Measurements from ENCODE around the gene LRRC10B. TPM values are rescaled to one million over a fixed set of nuclear protein-coding genes. Genes with fewer than 3 reads are reported as not detected.

LRRC10B gene
- total RNA-seq, 1 experiment from 2014 or later: not detected

- no peak overlapping the region for H2AFZ ChIP-seq (ENCODE audit: low read depth, low read length, poor library complexity, severe bottlenecking)
- DNase-seq (ENCODE audit: low read depth, low spot score): peak; percentile 34
- intact Hi-C loops (cut with micrococcal nuclease): no loop called here
These were observed 43.1 kb downstream of the LRRC10B start for GRCh38 chr11:61551634-61552033.

More at GRCh38 chr11:61551634-61552033, 43.1 kb downstream of the LRRC10B start:
- ChIA-PET CTCF (interaction anchor here (0.9 kb wide), 1 partner anchor 15 kb away, joined by 3 read pairs; no protein-coding TSS in a partner anchor), POLR2A (no interaction called here), RAD21 (ENCODE audit: low non-redundant PET in 1 of 2, low total read pairs in 2 of 2, uncharacterized antibody in 2 of 2, unreplicated experiment in 2 of 2) (no interaction called here)
- Histone ChIP-seq H3K9ac (ENCODE audit: low read length) (peak overlapping the region; percentile 38), H3K9me3 (ENCODE audit: control insufficient read depth in 1 of 2, insufficient read depth in 1 of 2, low read depth in 1 of 2, low read length in 2 of 2) (no peaks in the 10 kb centered on the region), H3K27ac (ENCODE audit: low read depth, low read length) (peak overlapping the region; percentile 43; the same call in 1 of the 2 replicates), H3K4me2 (ENCODE audit: low read length) (peak overlapping the region; percentile 65), H3K9me2 (ENCODE audit: insufficient read depth) (no peaks in the 10 kb centered on the region), H4K20me1 (ENCODE audit: insufficient read depth) (no peaks in the 10 kb centered on the region), H3K27me3 (ENCODE audit: insufficient read depth, low read length) (no peaks in the 10 kb centered on the region), H3K36me3 (ENCODE audit: control insufficient read depth in 1 of 2, insufficient read depth in 2 of 2, low read length in 2 of 2) (no peaks in the 10 kb centered on the region), H3K4me1 (ENCODE audit: control insufficient read depth in 1 of 2, insufficient read depth in 2 of 2, low read length in 2 of 2) (peaks cover 12 to 35% of the 10 kb centered on the region in 2 experiments), H3K79me2 (ENCODE audit: insufficient read depth, low read length) (no peaks in the 10 kb centered on the region), H3K4me3 (replicated peaks in 1 of 2; ENCODE audit: low read depth in 1 of 2, low read length in 2 of 2) (peak overlapping the region in 1 of 2 experiments; percentile 32; a peak in 3 of 4 replicates)
- peak; percentile 89 for ATAC-seq
- TF ChIP-seq CBX3 (IDR thresholded peaks at IDR 0.05; ENCODE audit: low read depth) (no peak), CTCF (IDR thresholded peaks at IDR 0.05 in 2 of 3, conservative IDR thresholded peaks at IDR 0.05 in 1 of 3; ENCODE audit: borderline replicate concordance in 1 of 3, insufficient read depth in 1 of 3, low read depth in 2 of 3, low read length in 2 of 3) (no peak), ZNF274 (IDR thresholded peaks at IDR 0.05; ENCODE audit: low read depth, low read length) (no peak), SP1 (IDR thresholded peaks at IDR 0.05; ENCODE audit: low read depth) (no peak), ELF1 (IDR thresholded peaks at IDR 0.05; ENCODE audit: borderline replicate concordance, low read depth) (no peak), EZH2 (IDR thresholded peaks at IDR 0.05) (no peak), ZFX (IDR thresholded peaks at IDR 0.05) (no peak), EGR1 (IDR thresholded peaks at IDR 0.05; ENCODE audit: low read depth) (peak; percentile 78)
- BruUV-seq (replicated peaks): no TSS peak

Data from HCT116 (cell line).